ENCODE measurements around the gene GGT7. TPM values are rescaled to one million over a fixed set of nuclear protein-coding genes. Genes with fewer than 3 reads are reported as not detected.
"Not testable (repeated sequence)": the region's sequence is repeated elsewhere in the genome, so short reads cannot be mapped to it uniquely, and the experiment has no call there.

Gene GGT7
- total RNA-seq (2014; rRNA removed; shearing (Covaris generic)) = 7.5 and 11.8 TPM in 2 replicates

- Histone ChIP-seq H3K4me3 (peak within 1 kb of the TSS; percentile 75), H3K36me3 (no peaks in the 10 kb centered on the region; the same call in 1 of the 2 replicates), H3K9me3 (replicated peaks) (no peaks in the 10 kb centered on the region), H3K4me1 (peaks cover 4% of the 10 kb centered on the region; the same call in 1 of the 2 replicates), H3K27ac (no peak within 1 kb of the TSS; the same call in 1 of the 2 replicates), H3K27me3 (no peaks in the 10 kb centered on the region)
- peak; percentile 89 to 93 for DNase-seq
Observed at GRCh38 chr20:34872622-34873224, at the start of gene GGT7. TSS of gene GGT7 (minus strand) at chr20:34872856. CDS start at chr20:34872815, 41 bp downstream.

- no peak for DNase-seq
Observed at GRCh38 chr20:34921436-34921835, 48.8 kb upstream of the GGT7 start.

GRCh38 chr20:34920055-34920454 lies 47.4 kb upstream of the GGT7 start:
- DNase-seq = no peak
- Histone ChIP-seq H3K36me3 (no peaks in the 10 kb centered on the region), H3K27me3 (no peaks in the 10 kb centered on the region), H3K4me3 (no peak overlapping the region), H3K4me1 (no peaks in the 10 kb centered on the region), H3K9me3 (replicated peaks) (no peaks in the 10 kb centered on the region), H3K27ac (no peak overlapping the region)

More at GRCh38 chr20:34921436-34921835, 48.8 kb upstream of the GGT7 start:
- H3K4me3 ChIP-seq = no peak overlapping the region
- no peaks in the 10 kb centered on the region for H3K9me3 ChIP-seq (replicated peaks)
- H3K36me3 ChIP-seq = no peaks in the 10 kb centered on the region
- no peak overlapping the region for H3K27ac ChIP-seq
- no peaks in the 10 kb centered on the region for H3K27me3 ChIP-seq
- H3K4me1 ChIP-seq = 0 out of 2 replicates have a peak, but pooled peaks cover 5% of the 10 kb centered on the region

GRCh38 chr20:34916774-34917354 lies 44.2 kb upstream of the GGT7 start:
- DNase-seq = no peak
- H3K4me3 ChIP-seq = no peak overlapping the region
- H3K4me1 ChIP-seq = no peaks in the 10 kb centered on the region
- H3K36me3 ChIP-seq = no peaks in the 10 kb centered on the region
- H3K9me3 ChIP-seq (replicated peaks) = no peaks in the 10 kb centered on the region
- H3K27ac ChIP-seq = no peak overlapping the region
- no peaks in the 10 kb centered on the region for H3K27me3 ChIP-seq

- H3K4me1 ChIP-seq = no peaks in the 10 kb centered on the region
- no peak overlapping the region for H3K27ac ChIP-seq
- no peaks in the 10 kb centered on the region for H3K27me3 ChIP-seq
- H3K4me3 ChIP-seq = no peak overlapping the region
- H3K36me3 ChIP-seq = no peaks in the 10 kb centered on the region
- H3K9me3 ChIP-seq (replicated peaks) = no peaks in the 10 kb centered on the region
- DNase-seq = no peak
Observed at GRCh38 chr20:34915749-34916455, 43.2 kb upstream of the GGT7 start.

- H3K27ac ChIP-seq = no peak overlapping the region
- H3K36me3 ChIP-seq = no peaks in the 10 kb centered on the region
- DNase-seq = no peak
- H3K27me3 ChIP-seq = no peaks in the 10 kb centered on the region
- H3K4me1 ChIP-seq = no peaks in the 10 kb centered on the region
- H3K4me3 ChIP-seq = no peak overlapping the region
- H3K9me3 ChIP-seq (replicated peaks) = no peaks in the 10 kb centered on the region
Observed at GRCh38 chr20:34915131-34915530, 42.5 kb upstream of the GGT7 start.

GRCh38 chr20:34907616-34908469 lies 35.2 kb upstream of the GGT7 start:
- H3K27me3 ChIP-seq = no peaks in the 10 kb centered on the region
- no peaks in the 10 kb centered on the region for H3K9me3 ChIP-seq (replicated peaks)
- H3K4me1 ChIP-seq = peaks cover 13% of the 10 kb centered on the region
- peak; percentile 92 to 98 for DNase-seq
- H3K36me3 ChIP-seq = no peaks in the 10 kb centered on the region
- no peak overlapping the region for H3K4me3 ChIP-seq
- H3K27ac ChIP-seq = no peak overlapping the region; the same call in 1 of the 2 replicates

GRCh38 chr20:34904202-34904621 lies 31.6 kb upstream of the GGT7 start:
- Histone ChIP-seq H3K27ac (no peak overlapping the region), H3K4me1 (peaks cover 13% of the 10 kb centered on the region), H3K9me3 (replicated peaks) (no peaks in the 10 kb centered on the region), H3K27me3 (no peaks in the 10 kb centered on the region), H3K4me3 (no peak overlapping the region), H3K36me3 (no peaks in the 10 kb centered on the region)
- DNase-seq = no peak

GRCh38 chr20:34898731-34899130 lies 26.1 kb upstream of the GGT7 start:
- not testable (repeated sequence) for H3K27ac ChIP-seq; H3K9me3 ChIP-seq (replicated peaks); H3K4me1 ChIP-seq; H3K27me3 ChIP-seq; DNase-seq; H3K36me3 ChIP-seq; H3K4me3 ChIP-seq

- H3K9me3 ChIP-seq (replicated peaks); H3K4me1 ChIP-seq; H3K36me3 ChIP-seq; H3K27me3 ChIP-seq; DNase-seq; H3K4me3 ChIP-seq; H3K27ac ChIP-seq: not testable (repeated sequence)
Observed at GRCh38 chr20:34898129-34898528, 25.5 kb upstream of the GGT7 start.

GRCh38 chr20:34896086-34896621 lies 23.5 kb upstream of the GGT7 start:
- Histone ChIP-seq H3K4me1 (no peaks in the 10 kb centered on the region), H3K4me3 (no peak overlapping the region), H3K27me3 (no peaks in the 10 kb centered on the region), H3K9me3 (replicated peaks) (0 out of 2 replicates have a peak, but pooled peaks cover 3% of the 10 kb centered on the region), H3K27ac (no peak overlapping the region), H3K36me3 (no peaks in the 10 kb centered on the region)
- no peak for DNase-seq

GRCh38 chr20:34895465-34895864 lies 22.8 kb upstream of the GGT7 start:
- Histone ChIP-seq H3K9me3 (replicated peaks) (0 out of 2 replicates have a peak, but pooled peaks cover 3% of the 10 kb centered on the region), H3K4me1 (no peaks in the 10 kb centered on the region), H3K36me3 (no peaks in the 10 kb centered on the region), H3K27me3 (no peaks in the 10 kb centered on the region), H3K27ac (no peak overlapping the region), H3K4me3 (no peak overlapping the region)
- no peak for DNase-seq

- Histone ChIP-seq H3K36me3 (no peaks in the 10 kb centered on the region), H3K9me3 (replicated peaks) (0 out of 2 replicates have a peak, but pooled peaks cover 3% of the 10 kb centered on the region), H3K27ac (no peak overlapping the region), H3K4me1 (no peaks in the 10 kb centered on the region), H3K27me3 (no peaks in the 10 kb centered on the region), H3K4me3 (no peak overlapping the region)
- DNase-seq = no peak
Observed at GRCh38 chr20:34894723-34895122, 22.1 kb upstream of the GGT7 start.

GRCh38 chr20:34892671-34893070 lies 20.0 kb upstream of the GGT7 start:
- Histone ChIP-seq H3K27ac (no peak overlapping the region), H3K4me1 (no peaks in the 10 kb centered on the region), H3K4me3 (no peak overlapping the region), H3K9me3 (replicated peaks) (0 out of 2 replicates have a peak, but pooled peaks cover 3% of the 10 kb centered on the region), H3K27me3 (no peaks in the 10 kb centered on the region), H3K36me3 (no peaks in the 10 kb centered on the region)
- no peak for DNase-seq
